Activated naive CD4-positive, alpha-beta T cell (primary cell): ENCODE measurements around the gene CYRIA.

Experiments used
- DNase-seq, 4 experiments: peaks; one replicate each; lab custom pipeline; 2025; lab: John Stamatoyannopoulos, UW

The CYRIA gene

DNA sequence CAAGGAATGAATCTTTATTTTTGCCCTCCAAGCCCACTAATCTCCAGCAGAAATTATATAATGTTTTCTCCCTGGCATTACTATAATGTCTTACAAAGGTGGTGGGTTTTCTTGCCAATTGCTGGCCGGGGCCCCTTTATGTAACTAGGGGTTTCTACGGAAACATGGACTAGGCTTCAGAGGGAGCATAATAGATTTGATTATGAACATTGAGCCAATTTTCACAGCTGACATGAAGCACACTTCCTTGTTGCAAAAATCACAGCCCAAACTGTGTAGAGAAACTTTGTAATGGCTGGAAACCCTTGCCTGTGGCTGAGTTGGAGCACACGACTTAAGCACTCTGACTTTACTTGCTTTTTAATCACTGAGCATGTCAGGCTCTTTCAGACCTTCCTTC, 3.8 kb upstream of the CYRIA start:
- DNase-seq, result no peak

GRCh38 chr2:16666449-16666801, 791 bp upstream of the CYRIA start:
- DNase-seq, result no peak

- no peak for DNase-seq
Measured at GRCh38 chr2:16664809-16665747, 556 bp downstream of the CYRIA start.

- no peak for DNase-seq
Measured at GRCh38 chr2:16664052-16664731, 1.4 kb downstream of the CYRIA start.

DNA sequence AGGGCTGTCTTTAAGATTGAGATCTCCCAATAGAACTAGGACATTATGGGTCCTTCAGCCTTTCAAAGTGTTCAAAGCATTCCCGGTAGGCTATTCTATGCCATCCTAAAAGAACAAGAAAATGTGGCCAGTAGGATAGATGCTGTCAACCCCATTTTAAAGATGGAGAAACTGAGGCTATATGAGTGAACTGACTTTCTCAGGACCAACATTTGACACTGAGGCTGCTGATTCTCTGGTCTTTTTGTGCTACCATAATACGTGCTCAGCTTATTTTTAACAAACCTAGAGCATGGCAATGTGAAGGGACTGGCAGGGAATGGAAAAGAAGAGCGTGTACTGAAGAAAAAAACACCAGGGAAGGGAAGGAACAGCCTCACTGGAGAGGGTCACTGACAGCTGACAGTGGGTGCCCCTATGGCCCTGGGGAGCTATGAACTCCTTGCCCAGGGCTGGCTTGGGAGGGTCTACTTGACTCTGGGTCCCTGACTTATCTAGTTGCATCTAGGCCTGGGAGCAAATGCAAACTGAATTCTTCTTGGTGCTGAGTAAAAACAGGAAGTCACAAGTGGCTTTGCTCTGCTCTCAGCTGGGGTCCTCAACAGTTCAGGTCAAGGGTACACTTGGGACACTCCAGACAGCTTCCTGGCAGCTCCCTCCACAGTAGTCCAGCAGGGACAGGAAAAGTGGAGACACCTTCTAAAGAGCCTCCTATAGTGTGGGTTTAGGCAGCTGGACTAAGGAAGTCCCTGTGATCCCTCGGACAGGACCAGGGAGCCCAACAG, 2.3 kb downstream of the CYRIA start:
- DNase-seq, result no peak

- no peak for DNase-seq
Measured at GRCh38 chr2:16661936-16662839, 3.4 kb downstream of the CYRIA start.

- DNase-seq, result no peak
Measured at GRCh38 chr2:16661526-16661925, 4.1 kb downstream of the CYRIA start.

- no peak for DNase-seq
Measured at GRCh38 chr2:16660556-16660955, 5.1 kb downstream of the CYRIA start.

DNA sequence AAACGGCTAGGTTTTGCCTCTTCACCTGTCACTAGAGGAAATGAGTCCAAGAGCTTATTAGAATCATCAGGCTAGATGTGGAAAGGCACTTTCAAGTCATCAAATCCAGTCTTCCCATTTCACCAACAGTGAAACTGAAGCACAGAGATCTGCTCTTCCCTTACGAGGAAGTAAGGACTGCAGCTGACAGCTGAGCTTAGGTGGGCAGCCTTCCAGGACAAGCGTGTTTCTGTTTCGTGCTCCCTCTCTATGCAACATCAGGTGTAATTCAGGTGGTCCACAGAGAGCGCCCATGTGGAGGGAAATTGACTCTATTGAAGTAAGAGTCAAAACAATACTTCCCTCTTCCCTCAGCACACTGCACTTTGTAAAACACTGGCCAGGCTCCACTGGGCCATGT, 5.5 kb downstream of the CYRIA start:
- DNase-seq, result no peak

DNA sequence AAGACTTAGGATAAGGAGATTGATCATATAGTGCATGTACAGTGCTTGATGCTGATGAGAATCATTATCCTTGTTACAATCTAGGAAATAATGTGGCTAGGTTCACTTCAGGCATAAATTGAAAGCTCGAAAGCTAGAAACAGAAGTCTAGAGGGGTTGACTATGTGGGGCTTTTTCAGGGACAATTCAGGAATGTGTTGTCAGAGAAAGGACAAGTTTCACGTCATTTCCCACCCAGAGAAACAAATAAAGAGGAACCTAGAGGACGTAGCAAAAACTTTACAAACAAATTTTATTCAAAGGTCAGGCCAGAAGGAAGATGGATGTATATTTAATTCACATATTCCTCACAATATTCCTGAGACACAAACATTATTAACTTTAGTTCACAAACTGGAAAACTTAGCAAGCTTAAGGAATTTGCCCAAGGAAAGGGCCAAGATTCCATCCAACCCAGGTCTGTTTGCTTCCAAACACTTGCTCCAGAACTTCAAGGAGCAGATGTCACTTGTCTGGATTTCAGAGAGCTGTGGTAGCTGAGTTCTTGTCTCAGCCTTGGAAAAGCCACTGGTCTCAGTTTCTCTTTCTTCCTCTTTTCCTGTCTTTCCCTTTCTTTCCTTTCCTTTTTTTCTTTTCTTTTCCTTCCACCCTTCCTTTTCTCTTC, 7.4 kb downstream of the CYRIA start:
- no peak for DNase-seq

- DNase-seq, result no peak
Measured at GRCh38 chr2:16657671-16658070, 8.0 kb downstream of the CYRIA start.

- DNase-seq, result no peak
Measured at GRCh38 chr2:16656784-16657391, 8.7 kb downstream of the CYRIA start.

DNA sequence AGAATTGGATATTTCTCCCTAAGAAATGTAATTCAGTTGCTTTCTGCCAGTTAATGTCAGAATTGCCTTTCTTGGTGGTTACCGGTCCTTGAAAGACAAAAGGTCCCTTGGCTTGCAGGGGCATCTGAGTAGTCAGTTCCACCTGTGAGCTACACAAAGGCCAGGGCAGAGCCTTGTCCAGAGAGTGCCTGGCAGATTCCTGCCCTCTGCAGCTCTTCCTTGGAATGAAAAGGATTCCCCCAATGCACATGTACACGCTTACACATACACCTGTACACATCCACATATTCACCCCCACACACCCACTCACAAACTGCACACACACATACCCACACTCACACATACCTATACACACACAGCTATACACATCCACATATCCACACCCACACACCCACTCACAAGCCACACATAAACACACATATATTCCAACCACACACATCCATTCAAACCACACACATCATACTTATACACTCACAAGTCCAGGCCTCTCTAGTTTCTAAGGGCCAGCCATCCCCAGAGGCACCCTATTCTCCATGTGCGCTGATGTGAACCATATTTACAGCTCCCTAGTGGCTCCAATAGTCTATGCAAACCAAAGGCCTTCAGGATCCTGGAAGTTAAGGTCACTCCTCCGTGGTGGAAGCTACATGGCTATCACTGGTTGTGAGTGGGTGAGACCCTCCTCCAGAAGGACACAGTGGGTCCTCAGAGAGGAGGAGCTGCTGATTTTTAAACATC, 9.6 kb downstream of the CYRIA start:
- DNase-seq, result no peak

DNA sequence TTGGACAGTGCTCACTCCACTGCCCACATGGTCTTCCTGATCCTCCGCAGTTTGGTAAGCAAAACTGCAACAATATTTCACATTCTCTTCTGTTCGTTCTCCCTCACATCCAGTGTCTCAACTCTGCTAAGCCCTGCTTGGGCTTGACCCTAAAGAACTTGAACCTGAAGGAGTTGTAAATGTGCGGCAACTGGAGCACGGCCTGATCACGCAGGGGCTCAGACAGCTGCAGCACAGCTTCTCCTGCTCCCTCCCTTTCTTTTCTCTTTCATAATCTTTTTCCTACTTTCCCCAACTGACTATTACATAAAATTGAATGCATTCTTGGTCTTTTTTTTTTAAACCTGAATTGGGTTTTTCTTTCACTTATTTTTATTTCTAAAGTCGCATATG, 10.2 kb downstream of the CYRIA start:
- DNase-seq, result no peak

DNA sequence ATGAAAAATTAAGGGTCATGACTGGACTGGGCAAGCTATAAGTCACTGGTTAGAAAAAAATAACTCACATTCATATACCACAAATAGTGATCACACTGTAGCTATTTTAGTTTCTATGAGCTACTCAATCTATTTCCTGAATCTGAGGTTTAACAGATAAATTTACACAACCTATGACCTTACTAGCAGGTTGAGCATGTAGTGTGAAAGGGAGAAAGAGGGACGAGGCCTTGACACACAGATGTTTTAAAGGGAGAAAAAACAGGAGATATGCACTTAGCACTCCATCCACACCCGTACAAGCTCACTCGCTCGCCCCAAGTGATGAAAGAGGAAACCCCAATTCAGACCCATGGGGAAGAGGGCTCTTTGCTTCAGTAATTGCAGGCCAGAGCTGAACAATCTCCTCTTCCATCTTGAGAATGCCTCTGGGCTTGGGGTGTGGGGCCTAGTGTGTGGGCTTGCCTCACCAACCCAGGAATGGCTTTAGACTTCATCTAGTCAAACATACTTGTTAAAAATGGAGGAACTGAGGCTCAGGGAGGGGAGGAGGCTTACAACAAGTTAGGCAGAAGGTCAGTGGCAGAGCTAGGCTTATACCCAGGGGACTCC, 10.7 kb downstream of the CYRIA start:
- DNase-seq, result no peak

- DNase-seq, result no peak
Measured at GRCh38 chr2:16653799-16654198, 11.8 kb downstream of the CYRIA start.

DNA sequence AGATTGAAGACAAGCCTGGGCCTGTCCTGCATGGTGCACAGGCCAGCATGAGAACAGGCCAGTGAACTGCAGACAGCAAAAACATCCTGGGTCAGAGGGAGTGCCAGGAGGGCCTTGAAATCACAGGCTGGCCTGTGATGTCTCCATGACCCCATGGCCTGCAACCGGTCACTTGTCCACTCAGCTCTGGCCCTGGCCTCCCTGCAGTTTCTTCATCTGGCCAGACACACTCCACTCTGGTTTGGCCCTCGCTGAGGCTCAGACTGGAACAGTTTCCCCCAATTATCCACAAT, 12.6 kb downstream of the CYRIA start:
- DNase-seq, result no peak

- no peak for DNase-seq
Measured at GRCh38 chr2:16652296-16653082, 13.1 kb downstream of the CYRIA start.
